Nephron progenitor cell (in vitro differentiated cells): Measurements from ENCODE around the gene AKAIN1.

Source experiments
- DNase-seq: peaks from one replicate; pipeline ENCODE4 v3.0.0; 2021
- H3K27ac Mint-ChIP-seq: 2 replicates; pipeline ENCODE4 v1.8.0; 2021; ENCODE audit warnings: mild to moderate bottlenecking, moderate library complexity, mixed read lengths
- H3K27me3 Mint-ChIP-seq: 2 replicates; pipeline ENCODE4 v1.8.0; 2021; ENCODE audit warnings: mild to moderate bottlenecking, low read depth, mixed read lengths; ENCODE audit not compliant: poor library complexity
- H3K36me3 Mint-ChIP-seq: 2 replicates; pipeline ENCODE4 v1.8.0; 2021; ENCODE audit warnings: low read depth, mixed read lengths
- H3K4me1 Mint-ChIP-seq: 2 replicates; pipeline ENCODE4 v1.8.0; 2021; ENCODE audit warnings: mixed read lengths
- H3K4me3 Mint-ChIP-seq: 2 replicates; pipeline ENCODE4 v1.8.0; 2021; ENCODE audit warnings: mild to moderate bottlenecking, moderate library complexity, mixed read lengths
- H3K9me3 Mint-ChIP-seq: 2 replicates; pipeline ENCODE4 v1.8.0; 2021; ENCODE audit warnings: mild to moderate bottlenecking, moderate library complexity, mixed read lengths
- TF ChIP-seq, protein P1 (sequence below): fragments of 200-600 bp; sonication (generic); IDR thresholded peaks from 2 replicates; pipeline ENCODE4 v1.5.0; 2021; ENCODE audit warnings: antibody characterized with exemption

The AKAIN1 gene

GRCh38 chr18:5103693-5104092 lies 93.4 kb downstream of the AKAIN1 start:
- no peak for DNase-seq
- peaks cover 6% of the 10 kb centered on the region for H3K4me1 Mint-ChIP-seq
- H3K4me3 Mint-ChIP-seq: no peak overlapping the region
- no peaks in the 10 kb centered on the region for H3K9me3 Mint-ChIP-seq
- H3K27me3 Mint-ChIP-seq: no peaks in the 10 kb centered on the region
- TF ChIP-seq, protein P1, sequence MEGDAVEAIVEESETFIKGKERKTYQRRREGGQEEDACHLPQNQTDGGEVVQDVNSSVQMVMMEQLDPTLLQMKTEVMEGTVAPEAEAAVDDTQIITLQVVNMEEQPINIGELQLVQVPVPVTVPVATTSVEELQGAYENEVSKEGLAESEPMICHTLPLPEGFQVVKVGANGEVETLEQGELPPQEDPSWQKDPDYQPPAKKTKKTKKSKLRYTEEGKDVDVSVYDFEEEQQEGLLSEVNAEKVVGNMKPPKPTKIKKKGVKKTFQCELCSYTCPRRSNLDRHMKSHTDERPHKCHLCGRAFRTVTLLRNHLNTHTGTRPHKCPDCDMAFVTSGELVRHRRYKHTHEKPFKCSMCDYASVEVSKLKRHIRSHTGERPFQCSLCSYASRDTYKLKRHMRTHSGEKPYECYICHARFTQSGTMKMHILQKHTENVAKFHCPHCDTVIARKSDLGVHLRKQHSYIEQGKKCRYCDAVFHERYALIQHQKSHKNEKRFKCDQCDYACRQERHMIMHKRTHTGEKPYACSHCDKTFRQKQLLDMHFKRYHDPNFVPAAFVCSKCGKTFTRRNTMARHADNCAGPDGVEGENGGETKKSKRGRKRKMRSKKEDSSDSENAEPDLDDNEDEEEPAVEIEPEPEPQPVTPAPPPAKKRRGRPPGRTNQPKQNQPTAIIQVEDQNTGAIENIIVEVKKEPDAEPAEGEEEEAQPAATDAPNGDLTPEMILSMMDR: no peak
- no peak overlapping the region for H3K27ac Mint-ChIP-seq
- no peaks in the 10 kb centered on the region for H3K36me3 Mint-ChIP-seq

DNA sequence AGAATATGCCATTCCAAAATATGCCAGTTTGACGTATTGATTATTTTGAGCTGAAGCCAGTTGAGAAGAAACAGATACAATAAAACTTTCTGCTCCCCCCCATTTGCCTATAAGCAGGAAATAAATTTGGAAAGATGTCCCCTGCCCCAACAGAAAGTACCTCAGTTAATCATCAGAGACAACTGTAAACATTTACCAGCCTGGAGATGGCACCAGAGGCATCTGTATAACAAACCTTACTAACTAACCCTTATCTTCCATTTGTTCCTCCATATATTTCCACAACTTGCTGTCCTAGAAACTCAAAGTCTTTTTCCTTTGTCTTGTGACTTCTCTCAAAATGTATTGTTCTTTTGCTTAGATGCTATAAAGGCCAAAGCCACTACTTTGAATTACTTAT lies 93.8 kb downstream of the AKAIN1 start:
- TF ChIP-seq, protein P1: no peak
- H3K27ac Mint-ChIP-seq: no peak overlapping the region
- H3K27me3 Mint-ChIP-seq: no peaks in the 10 kb centered on the region
- H3K4me3 Mint-ChIP-seq: no peak overlapping the region
- DNase-seq: no peak
- no peaks in the 10 kb centered on the region for H3K9me3 Mint-ChIP-seq
- no peaks in the 10 kb centered on the region for H3K36me3 Mint-ChIP-seq
- H3K4me1 Mint-ChIP-seq: peaks cover 6% of the 10 kb centered on the region

DNA sequence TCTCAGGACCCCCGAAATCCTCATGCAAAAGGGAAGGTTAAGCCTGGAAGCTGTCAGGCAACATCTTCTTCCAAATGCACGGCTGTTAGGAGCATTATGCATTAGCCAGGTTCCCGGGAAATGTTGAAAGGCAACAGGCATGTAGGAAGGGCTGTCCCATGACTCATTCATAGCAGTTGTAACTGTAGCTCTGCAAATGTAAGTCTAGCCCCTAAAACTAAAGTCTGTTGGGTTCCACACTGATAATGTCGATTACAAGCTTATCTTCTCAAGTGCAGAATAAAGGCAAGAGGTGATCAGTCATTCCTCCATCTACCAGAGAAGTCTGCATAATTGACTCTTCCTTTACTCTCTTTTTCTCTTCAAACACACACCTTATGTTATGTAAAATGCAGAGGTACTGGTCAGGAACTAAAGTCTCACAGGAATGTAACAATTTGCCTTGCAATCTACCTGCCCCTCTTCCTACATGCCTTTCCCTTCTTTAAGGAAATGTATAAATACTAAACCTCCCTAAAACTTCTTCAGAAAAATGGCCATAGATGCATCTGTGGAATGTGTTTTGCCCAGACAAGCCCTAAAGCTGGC lies 99.8 kb downstream of the AKAIN1 start:
- TF ChIP-seq, protein P1: no peak
- Mint-ChIP-seq H3K9me3 (peaks cover 8% of the 10 kb centered on the region), H3K27me3 (no peaks in the 10 kb centered on the region), H3K27ac (no peak overlapping the region), H3K4me3 (no peak overlapping the region), H3K36me3 (no peaks in the 10 kb centered on the region), H3K4me1 (peaks cover 8% of the 10 kb centered on the region)
- DNase-seq: no peak

DNA sequence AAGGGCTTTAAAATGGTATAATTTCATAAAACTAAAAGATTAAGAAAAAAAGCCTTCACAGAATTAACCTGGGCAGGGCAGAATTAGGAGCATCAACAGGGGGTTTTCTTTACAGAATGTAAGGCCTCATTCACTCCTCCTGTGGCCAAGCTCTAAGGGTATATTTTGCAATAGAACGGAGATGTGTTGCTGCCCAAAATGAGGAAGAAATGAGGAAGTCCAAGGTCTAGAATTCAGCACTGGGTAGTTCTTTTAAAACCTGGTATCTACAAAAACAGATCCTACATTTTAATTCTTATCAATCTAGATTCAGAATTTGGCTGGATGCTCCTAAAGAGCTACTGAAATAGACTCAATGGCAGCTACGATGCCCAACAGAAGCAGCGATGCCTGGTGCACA lies 101.8 kb downstream of the AKAIN1 start:
- H3K27me3 Mint-ChIP-seq: no peaks in the 10 kb centered on the region
- no peak overlapping the region for H3K4me3 Mint-ChIP-seq
- no peak for DNase-seq
- H3K9me3 Mint-ChIP-seq: peaks cover 24% of the 10 kb centered on the region
- H3K36me3 Mint-ChIP-seq: no peaks in the 10 kb centered on the region
- TF ChIP-seq, protein P1: no peak
- peaks cover 8% of the 10 kb centered on the region for H3K4me1 Mint-ChIP-seq
- H3K27ac Mint-ChIP-seq: no peak overlapping the region

DNA sequence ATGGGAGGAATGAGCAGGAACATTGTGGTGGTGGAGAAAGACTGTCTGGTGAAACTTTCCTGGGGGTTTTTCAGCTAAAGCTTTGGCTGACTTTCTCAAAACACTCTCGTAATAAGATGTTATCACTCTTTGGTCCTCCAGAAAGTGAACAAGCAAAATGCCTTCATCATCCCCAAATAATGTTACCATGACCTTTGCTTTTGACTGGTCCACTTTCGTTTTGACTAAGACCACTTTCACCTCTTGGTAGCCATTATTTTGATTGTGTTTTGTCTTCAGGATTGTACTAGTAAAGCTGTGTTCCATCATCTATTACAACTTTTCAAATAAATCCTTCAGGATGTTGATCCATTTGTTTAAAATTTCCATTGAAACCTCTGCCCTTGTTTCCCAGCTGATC lies 103.2 kb downstream of the AKAIN1 start:
- Mint-ChIP-seq H3K36me3 (no peaks in the 10 kb centered on the region), H3K27ac (no peak overlapping the region), H3K27me3 (no peaks in the 10 kb centered on the region), H3K4me1 (peaks cover 8% of the 10 kb centered on the region), H3K4me3 (no peak overlapping the region), H3K9me3 (peaks cover 32% of the 10 kb centered on the region)
- TF ChIP-seq, protein P1: no peak
- no peak for DNase-seq
